GM12878 (cell line): ENCODE results near the gene ASB3. TPM values are rescaled to one million over a fixed set of nuclear protein-coding genes. Genes with fewer than 3 reads are reported as not detected.

Experiments used
- ATAC-seq: fragments of 200-7000 bp; cut with Tn5 transposase; 3 replicates; pipeline ENCODE4 v1.9.1; 2020; ENCODE audit warnings: mild to moderate bottlenecking, moderate library complexity
- BruUV-seq: library from RNA; stranded (reverse); fragments of 400-500 nt; replicated peaks from 2 replicates; lab custom pipeline; 2021; lab: Mats Ljungman, UMichigan
- CTCF ChIA-PET: fragments of 300-600 bp; sonication (Branson Sonifier 250); formaldehyde crosslinking; extraction: SDS; loops from one replicate; lab custom pipeline; 2021; ENCODE audit warnings: inconsistent platforms; lab: Yijun Ruan, JAX
- POLR2A ChIA-PET: fragments of 350-600 bp; formaldehyde crosslinking; extraction: SDS; loops from one replicate; lab custom pipeline; 2021; ENCODE audit warnings: inconsistent platforms; lab: Charles Lee
- RAD21 ChIA-PET: fragments of 300-600 bp; sonication (Branson Sonifier 250); formaldehyde crosslinking; loops from one replicate; lab custom pipeline; 2023; ENCODE audit warnings: antibody characterized with exemption; ENCODE audit not compliant: unreplicated experiment; lab: Charles Lee
- SMC1A ChIA-PET: fragments of 300-600 bp; sonication (Branson Sonifier 250); formaldehyde crosslinking; loops from one replicate; lab custom pipeline; 2023; ENCODE audit not compliant: unreplicated experiment, uncharacterized antibody; lab: Charles Lee
- DNase-seq: peaks from one replicate; pipeline ENCODE4 v3.0.0-alpha.2; 2011; ENCODE audit warnings: low read depth, low spot score
- FAIRE-seq: peaks from 3 replicates; lab custom pipeline; 2011; peaks lifted over from hg19 to GRCh38; lab: Jason Lieb, UNC
- H2AFZ ChIP-seq: 2 replicates; pipeline ENCODE4 v1.6.0; 2011; ENCODE audit warnings: low read depth, low read length, control low read depth; ENCODE audit not compliant: control insufficient read depth
- H3K27ac ChIP-seq: 2 replicates; pipeline ENCODE4 v1.5.1; 2011; ENCODE audit warnings: control low read depth; ENCODE audit not compliant: control insufficient read depth, insufficient read depth
- H3K27me3 ChIP-seq, 2 experiments: replicated peaks in 1 of 2; 2 replicates each; pipeline versions ENCODE4 v1.6.0 to v1.6.1; 2011; ENCODE audit warnings: low read length in 1 of 2; ENCODE audit not compliant: control insufficient read depth in 2 of 2, insufficient read depth in 2 of 2
- H3K36me3 ChIP-seq, 2 experiments: 2 replicates each; pipeline ENCODE4 v1.5.1; 2011; ENCODE audit warnings: low read length in 1 of 2; ENCODE audit not compliant: control insufficient read depth in 2 of 2, insufficient read depth in 2 of 2
- H3K4me1 ChIP-seq: 2 replicates; pipeline ENCODE4 v1.6.1; 2011; ENCODE audit warnings: mild to moderate bottlenecking, low read length, moderate library complexity, mixed read lengths; ENCODE audit not compliant: control insufficient read depth, insufficient read depth
- H3K4me2 ChIP-seq: 2 replicates; pipeline ENCODE4 v1.6.0; 2011; ENCODE audit warnings: control low read depth; ENCODE audit not compliant: control insufficient read depth, insufficient read depth
- H3K4me3 ChIP-seq: fragments of 200-600 bp; sonication (generic); 2 replicates; pipeline ENCODE4 v1.5.1; 2016
- H3K79me2 ChIP-seq: 2 replicates; pipeline ENCODE4 v1.6.0; 2011; ENCODE audit warnings: low read length; ENCODE audit not compliant: control insufficient read depth, insufficient read depth
- H3K9ac ChIP-seq: 2 replicates; pipeline ENCODE4 v1.8.0; 2011; ENCODE audit warnings: low read length, control low read depth, mixed read lengths; ENCODE audit not compliant: control insufficient read depth, insufficient read depth
- H3K9me3 ChIP-seq: replicated peaks from 3 replicates; pipeline ENCODE4 v1.5.1; 2011; ENCODE audit warnings: mild to moderate bottlenecking, low read length; ENCODE audit not compliant: control insufficient read depth, insufficient read depth
- H4K20me1 ChIP-seq: 2 replicates; pipeline ENCODE4 v1.6.0; 2011; ENCODE audit not compliant: control insufficient read depth, insufficient read depth
- BCL3 ChIP-seq: IDR thresholded peaks from 2 replicates; pipeline ENCODE4 v1.6.1; 2011; ENCODE audit warnings: borderline replicate concordance, low read depth, mild to moderate bottlenecking, moderate library complexity, low read length; ENCODE audit not compliant: insufficient read depth, poor library complexity, severe bottlenecking
- BRCA1 ChIP-seq: IDR thresholded peaks from 2 replicates; pipeline ENCODE4 v1.6.1; 2011; ENCODE audit warnings: low read depth, low read length, improper control_type of control experiment
- DPF2 ChIP-seq: fragments of 450-650 bp; IDR thresholded peaks from 2 replicates; pipeline ENCODE4 v1.6.1; 2017; ENCODE audit warnings: mild to moderate bottlenecking
- E2F8 ChIP-seq: fragments of 450-650 bp; IDR thresholded peaks from 2 replicates; pipeline ENCODE4 v1.6.1; 2018; ENCODE audit warnings: mild to moderate bottlenecking, low read depth, moderate library complexity; ENCODE audit not compliant: partially characterized antibody
- IKZF2 ChIP-seq, 2 experiments: fragments of 450-650 bp; IDR thresholded peaks; 2 replicates each; pipeline ENCODE4 v1.6.1; 2017; ENCODE audit warnings: mild to moderate bottlenecking in 2 of 2, moderate library complexity in 2 of 2
- IRF4 ChIP-seq: IDR thresholded peaks from 2 replicates; pipeline ENCODE4 v1.6.1; 2011; ENCODE audit warnings: low read depth, low read length
- LARP7 ChIP-seq: fragments of 450-650 bp; IDR thresholded peaks from 2 replicates; pipeline ENCODE4 v1.6.1; 2017; ENCODE audit warnings: mild to moderate bottlenecking
- MAX ChIP-seq: IDR thresholded peaks from 2 replicates; pipeline ENCODE4 v1.6.1; 2012; ENCODE audit warnings: low read depth, low read length, improper control_type of control experiment
- MTA3 ChIP-seq: IDR thresholded peaks from 2 replicates; pipeline ENCODE4 v1.6.1; 2012; ENCODE audit warnings: low read length, inconsistent platforms, borderline replicate concordance
- POU2F2 ChIP-seq: IDR thresholded peaks from 3 replicates; pipeline ENCODE4 v1.6.1; 2011; ENCODE audit warnings: low read depth, mild to moderate bottlenecking, low read length, borderline replicate concordance
- SPI1 ChIP-seq: IDR thresholded peaks from 2 replicates; pipeline ENCODE4 v1.6.1; 2011; ENCODE audit warnings: low read depth, mild to moderate bottlenecking, low read length, moderate library complexity, borderline replicate concordance; ENCODE audit not compliant: insufficient read depth
- ZNF384 ChIP-seq: IDR thresholded peaks from 2 replicates; pipeline ENCODE4 v1.6.1; 2012; ENCODE audit warnings: low read depth, mild to moderate bottlenecking, low read length, improper control_type of control experiment, borderline replicate concordance
- WGBS: methylation state at CpG from one replicate; pipeline ENCODE4 v1.1.6; 2016; ENCODE audit warnings: low lambda C conversion rate; ENCODE audit not compliant: insufficient replicate concordance, insufficient coverage; ENCODE audit errors: missing lambda C conversion rate; 5-methylcytosine and 5-hydroxymethylcytosine counted together
- in situ Hi-C: fragments of 300-500 bp; cut with MboI; formaldehyde crosslinking; loops from 9 replicates; pipeline ENCODE4 v1.14.3; 2018; ENCODE audit warnings: mixed read lengths
- intact Hi-C: fragments of 100-400 bp; cut with micrococcal nuclease; formaldehyde crosslinking; loops from one replicate; pipeline ENCODE4 v1.14.2; 2022; ENCODE audit not compliant: unreplicated experiment
- polyA plus RNA-seq, 11 experiments: library from polyadenylated mRNA; depleted of rRNA in 4 of 11; unstranded in 6 of 11; stranded (reverse) in 5 of 11; fragments of >200 nt; fragmentation: Nextera tagmentation in 4 of 11; fragmentation: Illumina TruSeq in 1 of 11; extraction: Ambion mirVana in 4 of 11; extraction: Trizol in 1 of 11; gene quantifications; 1 replicate in 1 of 11; 2 replicates in 10 of 11; pipeline versions ENCODE4 v1.2.1 to v1.2.3, GENCODE V29; 2011 to 2016; ENCODE audit warnings: inconsistent platforms in 2 of 11, missing spikeins in 2 of 11, low read depth in 1 of 11
- total RNA-seq, 4 experiments: library from RNA; depleted of rRNA in 3 of 4; stranded (reverse); fragments of >200 nt in 3 of 4; fragmentation: Illumina TruSeq in 1 of 4; extraction: Trizol in 1 of 4; gene quantifications; 2 replicates each; pipeline versions ENCODE4 v1.2.1 to v1.2.3, GENCODE V29; 2013 to 2021

ASB3 gene
- total and polyA plus RNA-seq, 10 of the 15 experiments (the other 5 are each of a cell fraction or from before 2014, with no cell fraction given): 16.4 to 30.9 (median 22.6) TPM

GRCh38 chr2:53690876-53691275, 95.9 kb downstream of the ASB3 start (continued):
- TF ChIP-seq POU2F2 (no peak), IKZF2 (IDR thresholded peaks at IDR 0.05) (no peak), E2F8 (no peak), BRCA1 (no peak), LARP7 (no peak), BCL3 (no peak)
- TF ChIP-seq, all 136 proteins: peak for 0

- DNase-seq (no peak), ATAC-seq (no peak), FAIRE-seq (no peak)
- no peak overlapping the region for H3K27ac ChIP-seq
- H4K20me1 ChIP-seq: no peaks in the 10 kb centered on the region
- TF ChIP-seq MAX (no peak), DPF2 (no peak), SPI1 (no peak), MTA3 (no peak), ZNF384 (no peak), IRF4 (no peak)
- H3K4me1 ChIP-seq: no peaks in the 10 kb centered on the region
- no peaks in the 10 kb centered on the region for H3K9me3 ChIP-seq
- no peak overlapping the region for H3K9ac ChIP-seq
- ChIA-PET POLR2A (no interaction called here), CTCF (interaction anchor here (1.3 kb wide), 1 partner anchor 17 kb away, joined by 3 read pairs; no protein-coding TSS in a partner anchor), RAD21 (no interaction called here), SMC1A (interaction anchor here (0.6 to 1.2 kb wide), 3 partner anchors 17 to 89 kb away, joined by 3 to 4 read pairs (median 3); no protein-coding TSS in a partner anchor)
- in situ Hi-C loops (no loop called here), intact Hi-C loops (no loop called here)
- H2AFZ ChIP-seq: no peak overlapping the region
- WGBS: 100% methylated on average over 2 of the region's 2 CpGs
- H3K4me2 ChIP-seq: no peak overlapping the region
- no peaks in the 10 kb centered on the region for H3K27me3 ChIP-seq
- no TSS peak for BruUV-seq
- no peak overlapping the region for H3K4me3 ChIP-seq
- no peaks in the 10 kb centered on the region for H3K36me3 ChIP-seq
- H3K79me2 ChIP-seq: no peaks in the 10 kb centered on the region
Measured at GRCh38 chr2:53672881-53673522, 113.8 kb downstream of the ASB3 start.
